OCI-LY7 (cell line): ENCODE results near the gene CHAF1A. TPM values are rescaled to one million over a fixed set of nuclear protein-coding genes. Genes with fewer than 3 reads are reported as not detected.

Experiments used
- BruUV-seq: library from RNA; stranded (reverse); fragments of 400-500 nt; replicated peaks from 2 replicates; lab custom pipeline; 2021; lab: Mats Ljungman, UMichigan
- CTCF ChIA-PET: fragments of 300-600 bp; sonication (Branson Sonifier 250); formaldehyde crosslinking; loops from one replicate; lab custom pipeline; 2022; ENCODE audit warnings: antibody characterized with exemption; ENCODE audit not compliant: unreplicated experiment; lab: Charles Lee
- POLR2A ChIA-PET: fragments of 300-600 bp; sonication (Branson Sonifier 250); formaldehyde crosslinking; loops from one replicate; lab custom pipeline; 2022; ENCODE audit warnings: antibody characterized with exemption; lab: Charles Lee
- DNase-seq: peaks from one replicate; pipeline ENCODE4 v3.0.0-alpha.2; 2015; ENCODE audit warnings: low spot score
- H2AFZ ChIP-seq: fragments of 200-600 bp; sonication (generic), shearing (Covaris generic); 2 replicates; pipeline ENCODE4 v1.6.1; 2014; ENCODE audit warnings: mild to moderate bottlenecking, antibody characterized with exemption, low read length, moderate library complexity
- H3K27ac ChIP-seq: fragments of 200-600 bp; sonication (generic); 2 replicates; pipeline ENCODE4 v1.5.1; 2014; ENCODE audit warnings: mixed run types, low read depth, mild to moderate bottlenecking, moderate library complexity, low read length, inconsistent platforms; ENCODE audit not compliant: poor library complexity, severe bottlenecking
- H3K36me3 ChIP-seq: fragments of 200-600 bp; sonication (generic); 2 replicates; pipeline ENCODE4 v1.6.1; 2014; ENCODE audit warnings: mild to moderate bottlenecking, antibody characterized with exemption, low read length, moderate library complexity, mixed read lengths; ENCODE audit not compliant: insufficient read depth
- H3K4me1 ChIP-seq: fragments of 200-600 bp; sonication (generic); 2 replicates; pipeline ENCODE4 v1.5.1; 2014; ENCODE audit warnings: mild to moderate bottlenecking, low read length; ENCODE audit not compliant: insufficient read depth, poor library complexity, severe bottlenecking
- H3K4me2 ChIP-seq: fragments of 200-600 bp; sonication (generic); 2 replicates; pipeline ENCODE4 v1.6.1; 2014; ENCODE audit warnings: mild to moderate bottlenecking, low read length
- H3K4me3 ChIP-seq: fragments of 200-600 bp; sonication (generic); 2 replicates; pipeline ENCODE4 v1.5.1; 2014; ENCODE audit warnings: mild to moderate bottlenecking, low read depth, low read length; ENCODE audit not compliant: poor library complexity, severe bottlenecking
- H3K79me2 ChIP-seq: fragments of 200-600 bp; sonication (generic); 2 replicates; pipeline ENCODE4 v1.6.1; 2016; ENCODE audit warnings: low read depth, mild to moderate bottlenecking, low read length, moderate library complexity, mixed read lengths; ENCODE audit not compliant: insufficient read depth
- H3K9me2 ChIP-seq: fragments of 200-600 bp; sonication (generic); 2 replicates; pipeline ENCODE4 v1.6.1; 2016; ENCODE audit warnings: mild to moderate bottlenecking, low read length, mixed read lengths; ENCODE audit not compliant: insufficient read depth
- H3K9me3 ChIP-seq: fragments of 200-600 bp; sonication (generic); 2 replicates; pipeline ENCODE4 v1.6.1; 2014; ENCODE audit warnings: mild to moderate bottlenecking, mixed run types, low read length, mixed read lengths
- H4K20me1 ChIP-seq: fragments of 200-600 bp; sonication (generic); 2 replicates; pipeline ENCODE4 v1.6.1; 2014; ENCODE audit warnings: mild to moderate bottlenecking, antibody characterized with exemption, low read length, moderate library complexity, mixed read lengths; ENCODE audit not compliant: insufficient read depth
- EZH2phosphoT487 ChIP-seq: fragments of 200-600 bp; sonication (generic); IDR thresholded peaks from 2 replicates; pipeline ENCODE4 v1.6.1; 2018; ENCODE audit warnings: low read depth, borderline replicate concordance, mild to moderate bottlenecking, mixed run types, antibody characterized with exemption, low read length, moderate library complexity, mixed read lengths
- intact Hi-C: fragments of 100-400 bp; cut with micrococcal nuclease; formaldehyde crosslinking; loops from one replicate; pipeline ENCODE4 v1.10.0; 2022; ENCODE audit not compliant: unreplicated experiment
- total RNA-seq, 2 experiments: library from RNA; depleted of rRNA in 1 of 2; stranded (reverse); fragments of >200 nt in 1 of 2; shearing (Covaris generic) in 1 of 2; gene quantifications; 2 replicates each; pipeline ENCODE4 v1.2.3, GENCODE V29; 2014 to 2022
- TF ChIP-seq, protein P1 (sequence below): fragments of 200-600 bp; sonication (generic); conservative IDR thresholded peaks from 2 replicates; pipeline ENCODE4 v1.5.1; 2014; ENCODE audit warnings: mild to moderate bottlenecking, antibody characterized with exemption, low read length, moderate library complexity, mixed read lengths

CHAF1A gene
- total RNA-seq, 2 experiments from 2014 or later = 107 to 119 TPM

DNA sequence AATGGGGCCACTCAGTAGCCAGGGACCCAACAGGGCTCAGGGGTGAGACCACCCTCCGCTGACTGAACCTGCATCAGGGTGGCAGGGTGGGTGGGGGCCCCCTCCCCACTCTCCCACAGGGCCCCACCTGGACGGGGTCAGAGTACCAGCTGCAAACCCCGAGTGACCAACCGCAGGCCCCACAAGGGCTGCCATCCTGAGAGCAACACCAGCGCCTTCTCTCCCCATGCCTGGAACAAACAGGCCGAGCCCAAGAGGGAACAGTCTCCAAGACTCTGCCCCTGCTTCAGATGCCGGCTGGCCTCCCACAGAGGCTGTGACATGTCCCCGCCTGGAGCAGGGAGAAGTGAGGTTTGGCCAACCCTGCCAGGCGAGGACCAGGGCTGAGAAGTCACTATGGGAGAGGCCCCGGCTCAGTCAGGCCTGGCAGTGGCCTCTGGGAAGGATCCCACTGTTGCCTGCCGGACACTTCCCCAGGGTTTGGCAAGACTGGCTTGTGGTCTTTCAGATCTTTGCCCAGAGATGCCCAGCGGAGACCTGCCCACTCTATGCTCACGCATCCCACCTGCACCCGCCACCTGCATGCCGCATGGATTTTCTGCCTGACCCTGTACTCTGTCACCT lies 31.9 kb upstream of the CHAF1A start:
- Histone ChIP-seq H2AFZ (no peak overlapping the region), H3K4me3 (peak overlapping the region; percentile 61), H3K4me2 (peak overlapping the region; percentile 92), H3K9me2 (no peaks in the 10 kb centered on the region), H3K9me3 (no peaks in the 10 kb centered on the region), H3K79me2 (peaks cover 13% of the 10 kb centered on the region; the same call in 1 of the 2 replicates), H3K27ac (no peak overlapping the region), H3K4me1 (peaks cover 45% of the 10 kb centered on the region), H3K36me3 (peaks cover 13% of the 10 kb centered on the region), H4K20me1 (peaks cover 10% of the 10 kb centered on the region)
- intact Hi-C loops = no loop called here
- TF ChIP-seq, protein P1, sequence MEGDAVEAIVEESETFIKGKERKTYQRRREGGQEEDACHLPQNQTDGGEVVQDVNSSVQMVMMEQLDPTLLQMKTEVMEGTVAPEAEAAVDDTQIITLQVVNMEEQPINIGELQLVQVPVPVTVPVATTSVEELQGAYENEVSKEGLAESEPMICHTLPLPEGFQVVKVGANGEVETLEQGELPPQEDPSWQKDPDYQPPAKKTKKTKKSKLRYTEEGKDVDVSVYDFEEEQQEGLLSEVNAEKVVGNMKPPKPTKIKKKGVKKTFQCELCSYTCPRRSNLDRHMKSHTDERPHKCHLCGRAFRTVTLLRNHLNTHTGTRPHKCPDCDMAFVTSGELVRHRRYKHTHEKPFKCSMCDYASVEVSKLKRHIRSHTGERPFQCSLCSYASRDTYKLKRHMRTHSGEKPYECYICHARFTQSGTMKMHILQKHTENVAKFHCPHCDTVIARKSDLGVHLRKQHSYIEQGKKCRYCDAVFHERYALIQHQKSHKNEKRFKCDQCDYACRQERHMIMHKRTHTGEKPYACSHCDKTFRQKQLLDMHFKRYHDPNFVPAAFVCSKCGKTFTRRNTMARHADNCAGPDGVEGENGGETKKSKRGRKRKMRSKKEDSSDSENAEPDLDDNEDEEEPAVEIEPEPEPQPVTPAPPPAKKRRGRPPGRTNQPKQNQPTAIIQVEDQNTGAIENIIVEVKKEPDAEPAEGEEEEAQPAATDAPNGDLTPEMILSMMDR = no peak
- TF ChIP-seq EZH2phosphoT487 = no peak
- ChIA-PET CTCF (no interaction called here), POLR2A (interaction anchor here (1.5 kb wide), 1 partner anchor 27 kb away, joined by 3 read pairs; the partner anchor contains the start of gene MPND)
- DNase-seq = no peak
- BruUV-seq = no TSS peak

DNA sequence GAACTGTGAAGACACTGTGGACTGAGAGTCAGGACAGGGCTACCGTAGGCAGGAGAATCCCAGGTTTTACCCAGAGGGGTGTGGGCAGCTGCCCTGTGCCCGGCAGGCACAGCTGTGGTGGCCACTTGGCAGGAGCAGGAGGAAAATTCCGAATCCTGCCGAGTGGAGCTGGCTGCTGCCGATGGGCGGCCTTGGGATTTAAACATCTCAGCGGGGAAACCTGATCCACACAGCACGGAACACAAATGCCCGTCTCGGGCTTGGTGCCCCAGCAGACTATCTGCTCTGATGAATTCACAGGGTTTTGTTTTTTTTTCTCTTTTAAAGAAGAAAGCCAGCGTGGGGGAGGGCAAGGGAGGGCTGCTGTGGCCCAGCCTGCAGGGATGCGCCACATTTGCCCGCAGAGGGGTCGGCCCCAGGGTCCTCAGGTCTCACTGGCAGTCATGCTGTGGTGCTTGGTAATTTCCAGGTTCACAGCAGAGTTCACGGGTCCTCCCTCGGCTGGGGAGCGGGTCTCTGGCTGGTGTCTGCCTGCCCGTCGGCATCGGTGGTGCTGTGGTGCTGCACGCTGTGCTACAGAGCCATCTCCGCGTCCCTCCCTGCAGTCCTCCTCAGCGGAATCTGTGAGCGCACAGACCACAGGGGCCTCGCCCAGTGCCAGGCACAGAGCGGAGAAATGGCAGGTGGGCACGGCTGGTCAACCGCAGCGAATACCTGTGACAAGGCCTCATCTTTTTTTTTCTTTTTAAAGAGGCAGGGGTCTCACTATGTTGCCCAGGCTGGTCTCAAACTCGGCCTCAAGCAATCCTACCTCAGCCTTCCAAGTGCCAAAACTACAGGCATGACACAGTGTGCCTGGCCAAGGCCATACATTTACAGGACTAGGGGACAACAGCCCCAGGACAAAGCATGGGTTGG lies 30.9 kb upstream of the CHAF1A start:
- Histone ChIP-seq H3K4me2 (peak overlapping the region; percentile 92; the same call in 1 of the 2 replicates), H3K4me1 (peaks cover 55% of the 10 kb centered on the region)

More for the DNA sequence above, 30.9 kb upstream of the CHAF1A start:
- Histone ChIP-seq H3K9me3 (no peaks in the 10 kb centered on the region), H3K79me2 (peaks cover 13% of the 10 kb centered on the region; the same call in 1 of the 2 replicates), H4K20me1 (peaks cover 12% of the 10 kb centered on the region), H2AFZ (no peak overlapping the region), H3K27ac (no peak overlapping the region), H3K4me3 (no peak overlapping the region), H3K36me3 (peaks cover 3% of the 10 kb centered on the region; the same call in 1 of the 2 replicates), H3K9me2 (no peaks in the 10 kb centered on the region)
- TF ChIP-seq, protein P1 = no peak
- TF ChIP-seq EZH2phosphoT487 = no peak
- CTCF ChIA-PET = no interaction called here
- intact Hi-C loops = no loop called here
- DNase-seq = no peak
- POLR2A ChIA-PET = interaction anchor here (1.5 kb wide), 1 partner anchor 28 kb away, joined by 3 read pairs; the partner anchor contains the start of gene MPND
- BruUV-seq = no TSS peak
